IPS-18a (cell line): ENCODE results near the gene NAA20.

Source experiments
- H3K27ac ChIP-seq: one replicate; pipeline ENCODE4 v1.5.1; 2013; ENCODE audit warnings: low read length
- H3K27me3 ChIP-seq: one replicate; pipeline ENCODE4 v1.6.1; 2013; ENCODE audit warnings: mild to moderate bottlenecking, low read length; ENCODE audit not compliant: control insufficient read depth, insufficient read depth
- H3K36me3 ChIP-seq: one replicate; pipeline ENCODE4 v1.6.1; 2013; ENCODE audit warnings: low read depth, low read length; ENCODE audit not compliant: control insufficient read depth
- H3K4me1 ChIP-seq: one replicate; pipeline ENCODE4 v1.6.1; 2013; ENCODE audit warnings: low read depth, low read length; ENCODE audit not compliant: control insufficient read depth
- H3K4me3 ChIP-seq: one replicate; pipeline ENCODE4 v1.5.1; 2013; ENCODE audit warnings: low read length
- H3K9ac ChIP-seq: one replicate; pipeline ENCODE4 v1.6.1; 2013; ENCODE audit warnings: mild to moderate bottlenecking, low read length, moderate library complexity
- H3K9me3 ChIP-seq: one replicate; pipeline ENCODE4 v1.6.1; 2013; ENCODE audit warnings: low read depth, low read length; ENCODE audit not compliant: control insufficient read depth

The NAA20 gene

DNA sequence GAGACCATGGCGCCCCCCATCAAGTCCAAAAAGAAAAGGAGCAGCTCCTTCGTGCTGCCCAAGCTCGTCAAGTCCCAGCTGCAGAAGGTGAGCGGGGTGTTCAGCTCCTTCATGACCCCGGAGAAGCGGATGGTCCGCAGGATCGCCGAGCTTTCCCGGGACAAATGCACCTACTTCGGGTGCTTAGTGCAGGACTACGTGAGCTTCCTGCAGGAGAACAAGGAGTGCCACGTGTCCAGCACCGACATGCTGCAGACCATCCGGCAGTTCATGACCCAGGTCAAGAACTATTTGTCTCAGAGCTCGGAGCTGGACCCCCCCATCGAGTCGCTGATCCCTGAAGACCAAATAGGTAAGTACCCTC, 41.7 kb upstream of the NAA20 start:
- Histone ChIP-seq H3K4me3 (no peak overlapping the region), H3K36me3 (no peaks in the 10 kb centered on the region), H3K4me1 (no peaks in the 10 kb centered on the region), H3K27ac (no peak overlapping the region), H3K27me3 (no peaks in the 10 kb centered on the region), H3K9me3 (no peaks in the 10 kb centered on the region), H3K9ac (no peak overlapping the region)

DNA sequence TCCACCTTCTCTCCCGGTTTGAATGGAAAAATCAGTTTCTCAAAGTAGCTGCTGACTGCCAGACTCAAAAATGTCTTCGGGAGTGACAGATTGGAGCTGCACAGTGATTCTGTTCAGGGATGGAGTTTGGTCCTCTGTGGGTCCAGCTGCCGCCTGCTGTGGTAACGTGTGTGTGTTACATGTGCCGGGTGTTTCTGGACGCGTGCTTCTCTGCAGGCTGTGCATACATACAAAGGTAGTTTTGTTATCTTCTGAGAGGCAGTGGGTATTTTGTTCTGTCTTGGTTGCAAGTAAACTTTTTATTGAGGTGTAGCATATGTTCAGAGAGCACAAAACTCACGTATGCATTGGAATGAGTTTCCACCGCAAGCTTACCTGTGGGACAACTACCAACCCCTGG, 41.3 kb upstream of the NAA20 start:
- no peaks in the 10 kb centered on the region for H3K4me1 ChIP-seq
- no peak overlapping the region for H3K27ac ChIP-seq
- no peak overlapping the region for H3K9ac ChIP-seq
- no peak overlapping the region for H3K4me3 ChIP-seq
- H3K27me3 ChIP-seq: no peaks in the 10 kb centered on the region
- H3K9me3 ChIP-seq: no peaks in the 10 kb centered on the region
- no peaks in the 10 kb centered on the region for H3K36me3 ChIP-seq

- no peak overlapping the region for H3K9ac ChIP-seq
- no peaks in the 10 kb centered on the region for H3K9me3 ChIP-seq
- no peak overlapping the region for H3K4me3 ChIP-seq
- H3K27ac ChIP-seq: no peak overlapping the region
- no peaks in the 10 kb centered on the region for H3K36me3 ChIP-seq
- H3K27me3 ChIP-seq: no peaks in the 10 kb centered on the region
- no peaks in the 10 kb centered on the region for H3K4me1 ChIP-seq
Observed at GRCh38 chr20:19976595-19977372, 40.4 kb upstream of the NAA20 start.

GRCh38 chr20:19977373-19977770, 39.8 kb upstream of the NAA20 start:
- H3K4me3 ChIP-seq: no peak overlapping the region
- H3K9me3 ChIP-seq: no peaks in the 10 kb centered on the region
- H3K9ac ChIP-seq: no peak overlapping the region
- H3K36me3 ChIP-seq: no peaks in the 10 kb centered on the region
- no peaks in the 10 kb centered on the region for H3K27me3 ChIP-seq
- H3K27ac ChIP-seq: no peak overlapping the region
- H3K4me1 ChIP-seq: no peaks in the 10 kb centered on the region

DNA sequence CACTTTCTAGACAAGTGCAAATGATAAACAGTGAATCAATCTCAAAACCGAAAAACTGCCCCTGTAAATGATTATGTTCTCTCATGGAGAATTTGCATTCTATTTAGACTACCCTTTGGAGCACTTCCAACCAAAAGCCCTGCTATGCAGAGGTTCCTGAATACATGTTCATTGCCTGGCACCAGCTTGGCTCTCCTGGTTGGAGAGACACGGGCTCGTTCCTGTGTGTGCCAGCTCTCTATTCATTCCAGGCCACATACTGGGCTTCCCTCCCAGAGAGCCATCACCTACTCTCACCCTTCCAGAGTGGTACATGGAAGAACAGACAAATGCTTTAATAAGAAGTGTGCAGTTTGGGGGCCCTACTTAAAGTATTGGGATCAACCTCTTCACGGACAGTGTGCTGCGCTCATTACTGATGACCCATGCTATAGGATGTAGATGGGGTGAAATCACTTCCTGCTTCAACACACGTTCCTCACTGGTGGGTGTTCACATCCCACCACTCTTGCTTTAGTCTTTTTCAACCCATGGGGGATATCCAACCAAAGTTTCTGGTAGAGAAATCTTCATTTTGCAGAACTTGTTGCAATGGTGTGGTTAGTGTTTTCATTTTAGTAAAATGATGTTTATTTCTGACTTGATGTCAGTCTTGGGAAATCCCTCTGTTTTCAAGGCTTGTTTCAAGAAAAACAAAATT, 38.5 kb upstream of the NAA20 start:
- Histone ChIP-seq H3K9ac (no peak overlapping the region), H3K9me3 (no peaks in the 10 kb centered on the region), H3K4me3 (no peak overlapping the region), H3K27ac (no peak overlapping the region), H3K4me1 (no peaks in the 10 kb centered on the region), H3K36me3 (no peaks in the 10 kb centered on the region), H3K27me3 (no peaks in the 10 kb centered on the region)

DNA sequence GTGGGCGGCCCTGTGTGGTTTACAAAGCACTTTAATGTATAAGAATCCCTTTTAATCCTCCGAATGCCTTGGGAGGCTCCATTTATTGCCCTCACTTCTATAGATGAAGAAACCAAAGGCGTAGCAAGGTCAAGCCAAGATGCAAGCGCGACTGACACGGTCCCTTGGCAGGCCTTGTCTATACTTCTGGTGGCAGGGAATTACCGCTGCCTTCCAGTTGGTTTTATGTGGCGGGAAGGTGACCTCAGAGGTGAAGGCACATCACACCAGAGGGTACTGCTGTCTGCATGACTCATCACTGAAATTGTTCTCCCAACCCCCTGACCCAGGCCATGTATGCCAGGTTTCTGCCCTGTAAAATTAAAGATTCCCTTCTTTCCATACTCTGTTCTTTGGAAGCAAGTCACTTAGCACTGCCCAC, 36.1 kb upstream of the NAA20 start:
- H3K9ac ChIP-seq: no peak overlapping the region
- no peak overlapping the region for H3K4me3 ChIP-seq
- H3K4me1 ChIP-seq: no peaks in the 10 kb centered on the region
- no peak overlapping the region for H3K27ac ChIP-seq
- no peaks in the 10 kb centered on the region for H3K27me3 ChIP-seq
- H3K36me3 ChIP-seq: no peaks in the 10 kb centered on the region
- H3K9me3 ChIP-seq: no peaks in the 10 kb centered on the region

DNA sequence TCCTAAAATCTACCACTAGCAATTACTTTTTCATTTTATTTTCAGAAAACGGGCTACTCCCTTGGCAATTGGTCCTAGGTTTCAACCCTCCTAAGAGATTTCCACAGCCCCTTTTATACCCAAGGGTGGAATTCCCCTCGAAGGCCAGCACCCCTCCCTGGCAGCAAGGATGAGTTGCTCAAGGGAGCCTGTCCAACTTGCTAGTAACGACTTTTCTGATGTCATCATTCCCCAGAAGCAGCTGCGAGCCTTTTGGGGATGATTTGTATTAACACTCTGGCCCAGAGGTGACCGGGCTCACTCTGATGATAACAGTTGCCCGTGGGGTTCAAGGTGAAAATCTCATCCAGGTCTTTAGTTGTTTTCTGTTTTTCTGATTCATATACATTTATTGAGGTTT, 30.7 kb upstream of the NAA20 start:
- no peaks in the 10 kb centered on the region for H3K27me3 ChIP-seq
- no peak overlapping the region for H3K27ac ChIP-seq
- no peaks in the 10 kb centered on the region for H3K36me3 ChIP-seq
- no peaks in the 10 kb centered on the region for H3K9me3 ChIP-seq
- no peak overlapping the region for H3K9ac ChIP-seq
- no peaks in the 10 kb centered on the region for H3K4me1 ChIP-seq
- no peak overlapping the region for H3K4me3 ChIP-seq

- Histone ChIP-seq H3K4me3 (no peak overlapping the region), H3K4me1 (no peaks in the 10 kb centered on the region), H3K9me3 (no peaks in the 10 kb centered on the region), H3K9ac (no peak overlapping the region), H3K27me3 (no peaks in the 10 kb centered on the region), H3K36me3 (no peaks in the 10 kb centered on the region), H3K27ac (no peak overlapping the region)
Observed at GRCh38 chr20:19987046-19987445, 30.1 kb upstream of the NAA20 start.

GRCh38 chr20:19990850-19991249, 26.3 kb upstream of the NAA20 start:
- H3K4me3 ChIP-seq: no peak overlapping the region
- H3K9ac ChIP-seq: no peak overlapping the region
- peaks cover 4% of the 10 kb centered on the region for H3K4me1 ChIP-seq
- H3K9me3 ChIP-seq: no peaks in the 10 kb centered on the region
- no peaks in the 10 kb centered on the region for H3K27me3 ChIP-seq
- no peak overlapping the region for H3K27ac ChIP-seq
- no peaks in the 10 kb centered on the region for H3K36me3 ChIP-seq

GRCh38 chr20:19991308-19991707, 25.9 kb upstream of the NAA20 start:
- Histone ChIP-seq H3K27ac (no peak overlapping the region), H3K4me3 (no peak overlapping the region), H3K36me3 (no peaks in the 10 kb centered on the region), H3K4me1 (peaks cover 4% of the 10 kb centered on the region), H3K27me3 (no peaks in the 10 kb centered on the region), H3K9me3 (no peaks in the 10 kb centered on the region), H3K9ac (no peak overlapping the region)

GRCh38 chr20:19991854-19992253, 25.3 kb upstream of the NAA20 start:
- H3K4me3 ChIP-seq: no peak overlapping the region
- H3K27ac ChIP-seq: no peak overlapping the region
- H3K9ac ChIP-seq: no peak overlapping the region
- H3K4me1 ChIP-seq: peaks cover 4% of the 10 kb centered on the region
- H3K27me3 ChIP-seq: no peaks in the 10 kb centered on the region
- H3K36me3 ChIP-seq: no peaks in the 10 kb centered on the region
- no peaks in the 10 kb centered on the region for H3K9me3 ChIP-seq
